MM.1S (cell line): ENCODE data around the gene ZNF491.

Experiments
- EZH2 ChIP-seq: fragments of 300-600 bp; sonication (generic); optimal IDR thresholded peaks from 2 replicates; pipeline ENCODE3; 2017; ENCODE audit warnings: low read depth, mild to moderate bottlenecking, antibody characterized with exemption, low read length, mixed read lengths
- EZH2phosphoT487 ChIP-seq: fragments of 300-600 bp; sonication (generic); IDR thresholded peaks from 2 replicates; pipeline ENCODE4 v1.6.1; 2018; ENCODE audit warnings: antibody characterized with exemption, low read length
- TF ChIP-seq, protein P1 (sequence below): fragments of 300-600 bp; sonication (generic); IDR thresholded peaks from 2 replicates; pipeline ENCODE4 v1.5.1; 2016; ENCODE audit warnings: antibody characterized with exemption, low read length, mixed read lengths

DNA sequence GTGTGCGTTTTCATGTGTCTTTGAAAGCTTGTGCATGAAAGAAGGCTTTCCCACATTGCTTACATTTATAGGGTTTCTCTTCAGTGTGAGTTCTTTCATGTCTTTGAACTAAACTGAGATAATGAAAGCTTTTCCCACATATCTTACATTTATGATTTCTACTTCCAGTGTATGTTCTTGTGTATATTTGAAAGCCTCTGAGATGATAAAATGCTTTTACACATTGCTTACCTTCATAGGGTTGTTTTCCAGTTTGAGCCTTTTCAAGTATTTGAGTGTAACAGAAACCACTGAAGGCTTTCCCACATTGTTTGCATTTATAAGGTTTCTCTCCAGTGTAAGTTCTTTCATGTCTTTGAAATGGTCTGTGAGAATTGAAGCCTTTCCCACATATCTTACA is 41.4 kb upstream of the ZNF491 start:
- TF ChIP-seq, protein P1, sequence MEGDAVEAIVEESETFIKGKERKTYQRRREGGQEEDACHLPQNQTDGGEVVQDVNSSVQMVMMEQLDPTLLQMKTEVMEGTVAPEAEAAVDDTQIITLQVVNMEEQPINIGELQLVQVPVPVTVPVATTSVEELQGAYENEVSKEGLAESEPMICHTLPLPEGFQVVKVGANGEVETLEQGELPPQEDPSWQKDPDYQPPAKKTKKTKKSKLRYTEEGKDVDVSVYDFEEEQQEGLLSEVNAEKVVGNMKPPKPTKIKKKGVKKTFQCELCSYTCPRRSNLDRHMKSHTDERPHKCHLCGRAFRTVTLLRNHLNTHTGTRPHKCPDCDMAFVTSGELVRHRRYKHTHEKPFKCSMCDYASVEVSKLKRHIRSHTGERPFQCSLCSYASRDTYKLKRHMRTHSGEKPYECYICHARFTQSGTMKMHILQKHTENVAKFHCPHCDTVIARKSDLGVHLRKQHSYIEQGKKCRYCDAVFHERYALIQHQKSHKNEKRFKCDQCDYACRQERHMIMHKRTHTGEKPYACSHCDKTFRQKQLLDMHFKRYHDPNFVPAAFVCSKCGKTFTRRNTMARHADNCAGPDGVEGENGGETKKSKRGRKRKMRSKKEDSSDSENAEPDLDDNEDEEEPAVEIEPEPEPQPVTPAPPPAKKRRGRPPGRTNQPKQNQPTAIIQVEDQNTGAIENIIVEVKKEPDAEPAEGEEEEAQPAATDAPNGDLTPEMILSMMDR = no peak
- TF ChIP-seq EZH2 = no peak
- no peak for TF ChIP-seq EZH2phosphoT487
